SU-DHL-6 (cell line): ENCODE data around the gene DUSP2.

Experiments used
- CTCF ChIP-seq: fragments of 200-600 bp; sonication (generic); IDR thresholded peaks from one replicate; pipeline ENCODE4 v1.5.1; 2017; ENCODE audit warnings: antibody characterized with exemption, mild to moderate bottlenecking, low read length, moderate library complexity; ENCODE audit not compliant: insufficient read depth, poor library complexity, severe bottlenecking
- EZH2phosphoT487 ChIP-seq: fragments of 200-600 bp; sonication (generic), shearing (Covaris generic); conservative IDR thresholded peaks from 2 replicates; pipeline ENCODE4 v1.6.1; 2018; ENCODE audit warnings: mild to moderate bottlenecking, antibody characterized with exemption, low read length, moderate library complexity, mixed read lengths

GRCh38 chr2:96130483-96130882 is 14.8 kb downstream of the DUSP2 start:
- no peak for TF ChIP-seq CTCF
- no peak for TF ChIP-seq EZH2phosphoT487
